ENCODE measurements around the gene NLN. TPM values are rescaled to one million over a fixed set of nuclear protein-coding genes. Genes with fewer than 3 reads are reported as not detected.

The NLN gene
- total and polyA plus RNA-seq, 2 of the 4 experiments (the other 2 are of a cell fraction), result 19.1 to 37.1 TPM

GRCh38 chr5:65704621-65705239, 17.3 kb upstream of the NLN start:
- no peak for DNase-seq
- H3K14ac ChIP-seq (replicated peaks; ENCODE audit: low read depth, low read length), result no peak overlapping the region
- H2BK120ac ChIP-seq (ENCODE audit: low read depth, low read length), result no peak overlapping the region
- no peak overlapping the region for H2BK5ac ChIP-seq (ENCODE audit: low read depth, low read length, poor library complexity, severe bottlenecking)
- H3K27ac ChIP-seq (ENCODE audit: insufficient read depth, low read length), result no peak overlapping the region
- H3K4ac ChIP-seq (ENCODE audit: low read depth, low read length), result no peak overlapping the region
- H4K20me1 ChIP-seq (ENCODE audit: insufficient read depth, low read length), result no peaks in the 10 kb centered on the region
- no CpG with 5 or more reads among the region's 2 CpGs for WGBS, 2 experiments (ENCODE audit: extremely low coverage in 2 of 2, insufficient read length in 1 of 2)
- BruUV-seq (replicated peaks), result no TSS peak
- peaks cover 18% of the 10 kb centered on the region; the same call in 1 of the 2 replicates for H3K36me3 ChIP-seq (ENCODE audit: control insufficient read depth, insufficient read depth, low read length)
- no peak overlapping the region for H2AFZ ChIP-seq (replicated peaks; ENCODE audit: low read length, poor library complexity)
- no peak overlapping the region for H2AK9ac ChIP-seq (replicated peaks; ENCODE audit: low read depth, low read length, poor library complexity)
- dilution Hi-C loops (cut with HindIII; ENCODE audit: low sequenced_read_pairs, unreplicated experiment), result no loop called here
- H4K5ac ChIP-seq (ENCODE audit: low read depth, low read length), result no peak overlapping the region
- H2BK20ac ChIP-seq (ENCODE audit: low read depth, low read length), result no peak overlapping the region
- no peak overlapping the region for H2BK15ac ChIP-seq (ENCODE audit: low read depth, low read length)
- intact Hi-C loops (cut with micrococcal nuclease), result no loop called here
- no peak overlapping the region for H3K23ac ChIP-seq (ENCODE audit: low read depth, low read length)
- H2AK5ac ChIP-seq (ENCODE audit: low read depth, low read length), result no peak overlapping the region
- H3K9me3 ChIP-seq (ENCODE audit: control insufficient read depth, insufficient read depth, low read length), result no peaks in the 10 kb centered on the region
- no peak overlapping the region for H3K4me3 ChIP-seq (ENCODE audit: insufficient read depth, low read depth, low read length)
- H3K4me2 ChIP-seq (ENCODE audit: low read depth, low read length), result no peak overlapping the region
- POLR2A ChIA-PET (ENCODE audit: unreplicated experiment), result interaction anchor here (0.7 kb wide), 1 partner anchor 93 kb away, joined by 3 read pairs; no protein-coding TSS in a partner anchor
- no peaks in the 10 kb centered on the region for H3K9me1 ChIP-seq (ENCODE audit: insufficient read depth, low read length)
- no peak for ATAC-seq (ENCODE audit: low read depth)
- H3K9ac ChIP-seq (ENCODE audit: low read depth, low read length), result no peak overlapping the region
- CTCF ChIA-PET, result no interaction called here
- in situ Hi-C loops (cut with MboI; ENCODE audit: low sequenced_read_pairs), result no loop called here
- H3K18ac ChIP-seq (ENCODE audit: low read depth, low read length), result no peak overlapping the region
- TF ChIP-seq MAFK (IDR thresholded peaks at IDR 0.05; ENCODE audit: low read depth, low read length) (no peak), CHD1 (IDR thresholded peaks at IDR 0.05; ENCODE audit: low read depth, low read length) (no peak), RFX5 (IDR thresholded peaks at IDR 0.05; ENCODE audit: low read depth, low read length) (no peak), MXI1 (IDR thresholded peaks at IDR 0.05; ENCODE audit: borderline replicate concordance, low read depth, low read length) (no peak)
- no peak overlapping the region for H3K56ac ChIP-seq (ENCODE audit: extremely low read depth, insufficient read depth, low read length)
- H3K79me1 ChIP-seq (ENCODE audit: low read depth in 1 of 2, low read length in 2 of 2), result peaks cover 0 to 6% of the 10 kb centered on the region in 2 experiments; a peak in 2 of 4 replicates
- H4K91ac ChIP-seq (ENCODE audit: insufficient read depth, low read depth, low read length), result no peak overlapping the region
- H3K27me3 ChIP-seq (ENCODE audit: control insufficient read depth, insufficient read depth, low read length), result no peaks in the 10 kb centered on the region
- no peak overlapping the region for H4K8ac ChIP-seq (ENCODE audit: low read depth in 2 of 2, low read length in 2 of 2)
- H3K4me1 ChIP-seq (ENCODE audit: control insufficient read depth, insufficient read depth, low read length), result no peaks in the 10 kb centered on the region
